Measurements from ENCODE around the gene CSNK1D.
A peak's percentile ranks its signal among the peaks of the same experiment; 100 is the strongest.

The CSNK1D gene

DNA sequence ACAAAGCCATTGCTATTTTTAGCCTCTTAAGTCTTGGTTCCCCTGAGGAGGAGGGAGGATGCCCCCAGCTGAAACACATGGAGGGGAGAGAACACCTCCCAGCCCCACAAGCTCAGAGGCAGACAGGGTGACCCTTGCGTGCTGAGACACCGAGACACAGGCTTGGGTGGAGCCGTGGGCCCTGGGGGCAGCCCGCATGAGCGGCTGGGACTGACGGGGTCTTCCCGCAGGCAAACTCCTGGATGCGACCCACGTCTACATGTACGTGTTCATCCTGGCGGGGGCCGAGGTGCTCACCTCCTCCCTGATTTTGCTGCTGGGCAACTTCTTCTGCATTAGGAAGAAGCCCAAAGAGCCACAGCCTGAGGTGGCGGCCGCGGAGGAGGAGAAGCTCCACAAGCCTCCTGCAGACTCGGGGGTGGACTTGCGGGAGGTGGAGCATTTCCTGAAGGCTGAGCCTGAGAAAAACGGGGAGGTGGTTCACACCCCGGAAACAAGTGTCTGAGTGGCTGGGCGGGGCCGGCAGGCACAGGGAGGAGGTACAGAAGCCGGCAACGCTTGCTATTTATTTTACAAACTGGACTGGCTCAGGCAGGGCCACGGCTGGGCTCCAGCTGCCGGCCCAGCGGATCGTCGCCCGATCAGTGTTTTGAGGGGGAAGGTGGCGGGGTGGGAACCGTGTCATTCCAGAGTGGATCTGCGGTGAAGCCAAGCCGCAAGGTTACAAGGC lies 34.9 kb downstream of the CSNK1D start:
- DNase-seq: no peak

DNA sequence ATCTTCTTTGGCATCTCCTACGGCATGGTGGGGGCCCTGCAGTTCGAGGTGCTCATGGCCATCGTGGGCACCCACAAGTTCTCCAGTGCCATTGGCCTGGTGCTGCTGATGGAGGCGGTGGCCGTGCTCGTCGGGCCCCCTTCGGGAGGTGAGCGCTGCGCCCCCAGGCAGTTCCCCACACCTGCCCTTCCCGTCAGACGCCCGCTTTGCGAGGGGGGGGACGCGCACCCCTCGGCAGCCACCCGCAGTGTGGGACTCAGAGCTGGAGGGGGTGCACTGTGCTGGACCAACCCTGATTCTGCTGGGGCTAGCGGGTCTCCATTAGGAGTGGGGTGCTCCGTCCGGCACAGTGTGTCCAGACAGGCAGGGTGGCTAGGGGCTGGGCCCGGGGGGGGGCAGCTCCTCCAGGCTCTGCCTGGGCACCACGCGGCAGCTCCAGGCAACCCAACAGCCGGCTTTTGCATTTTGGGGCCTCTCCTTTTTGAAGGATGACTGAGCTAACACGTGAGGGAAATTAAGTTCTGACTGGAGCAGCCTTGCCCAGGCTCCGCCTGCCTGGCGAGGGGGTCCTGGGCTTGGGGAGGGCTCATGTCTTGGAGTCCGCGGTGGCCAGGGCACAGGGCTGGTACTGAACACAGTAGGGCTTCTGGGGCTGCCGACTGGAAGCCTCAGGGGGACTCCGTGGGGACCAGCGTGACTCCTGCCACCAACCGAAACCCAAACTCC lies 35.6 kb downstream of the CSNK1D start:
- DNase-seq: peak; percentile 23

- no peak for DNase-seq
Observed at GRCh38 chr17:82237083-82237745, 36.3 kb downstream of the CSNK1D start.

- DNase-seq: peak; percentile 76
Observed at GRCh38 chr17:82236142-82236971, 37.1 kb downstream of the CSNK1D start.

GRCh38 chr17:82235775-82236141 lies 37.7 kb downstream of the CSNK1D start:
- DNase-seq: no peak

DNA sequence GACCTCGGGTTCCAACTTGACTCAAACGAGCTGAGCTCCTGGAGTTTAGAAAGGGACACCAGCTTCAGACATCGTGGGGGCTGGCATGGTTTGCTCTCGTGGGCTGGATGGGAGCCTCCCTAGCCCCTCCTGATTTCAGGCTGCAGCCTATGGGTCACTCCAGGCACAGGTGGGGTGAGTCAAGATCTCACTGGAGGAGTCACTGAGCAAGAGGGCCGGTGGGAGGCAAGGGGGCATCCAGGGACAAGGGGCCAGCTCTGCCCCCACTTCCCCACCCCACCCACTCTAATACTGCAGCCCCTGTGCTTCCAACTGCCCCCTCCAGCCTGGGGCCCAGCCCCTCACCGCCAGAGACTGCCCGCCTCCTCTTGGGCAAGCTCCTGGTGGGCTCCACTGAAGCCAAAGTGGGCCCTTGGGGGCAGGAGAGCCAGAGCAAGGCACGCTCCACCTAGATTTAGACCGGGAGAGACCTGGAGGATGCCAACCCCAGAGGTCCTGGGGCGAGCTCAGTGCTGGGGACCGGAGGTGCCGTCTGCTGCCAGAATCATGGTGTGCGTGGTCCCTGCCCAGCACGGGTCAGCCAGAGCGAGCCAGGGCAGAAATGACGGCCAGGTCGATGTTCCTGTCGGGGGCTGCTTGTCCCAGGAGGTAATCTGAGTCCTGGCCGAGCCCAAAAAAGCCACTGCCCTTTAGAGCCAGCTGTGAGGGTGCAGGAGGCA lies 38.3 kb downstream of the CSNK1D start:
- no peak for DNase-seq

- DNase-seq: no peak
Observed at GRCh38 chr17:82234211-82235055, 39.1 kb downstream of the CSNK1D start.

DNA sequence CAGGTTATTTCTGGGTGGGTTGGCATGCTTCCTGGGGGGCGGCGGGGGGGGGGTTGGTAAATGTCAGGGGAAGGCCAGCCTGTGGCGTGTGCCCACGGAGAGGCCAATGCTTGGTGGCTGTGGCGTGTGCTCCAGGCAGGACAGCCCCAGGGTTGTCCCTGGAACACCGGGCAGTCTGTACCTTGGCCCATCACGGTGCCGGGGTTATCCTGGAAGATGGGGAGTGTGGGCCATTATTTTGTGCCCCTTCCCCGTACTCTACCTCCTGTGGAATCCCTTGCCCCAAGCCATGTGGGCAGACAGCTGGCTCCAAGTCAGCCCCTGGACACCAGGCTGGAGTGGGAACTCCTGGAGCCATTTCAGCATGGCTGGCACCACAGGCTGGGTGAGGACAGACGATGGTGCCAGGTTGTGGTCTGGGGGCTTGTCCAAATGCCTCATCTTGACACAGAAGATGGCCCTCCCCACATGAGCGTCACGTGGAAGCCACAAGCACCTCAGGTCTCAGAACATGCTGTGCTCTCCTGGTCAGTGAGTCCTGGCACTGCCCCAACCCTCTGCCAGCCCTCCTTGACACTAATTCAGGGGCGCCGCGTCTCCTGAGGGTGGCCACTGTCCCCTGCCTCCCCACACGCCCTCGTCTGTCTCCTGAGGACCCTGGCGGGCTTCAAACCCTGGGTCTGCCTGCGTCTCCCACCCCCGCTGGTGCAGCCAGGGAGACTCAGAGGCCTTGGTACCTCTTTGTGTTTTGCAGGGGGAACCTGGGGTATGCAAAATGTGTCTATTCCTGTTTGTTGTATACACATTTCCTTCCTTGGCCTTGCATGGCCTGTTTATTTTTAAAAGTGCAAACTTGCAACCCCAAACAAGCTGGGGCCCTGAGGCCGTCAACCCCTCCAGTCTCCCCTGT lies 40.4 kb downstream of the CSNK1D start:
- DNase-seq: no peak

DNA sequence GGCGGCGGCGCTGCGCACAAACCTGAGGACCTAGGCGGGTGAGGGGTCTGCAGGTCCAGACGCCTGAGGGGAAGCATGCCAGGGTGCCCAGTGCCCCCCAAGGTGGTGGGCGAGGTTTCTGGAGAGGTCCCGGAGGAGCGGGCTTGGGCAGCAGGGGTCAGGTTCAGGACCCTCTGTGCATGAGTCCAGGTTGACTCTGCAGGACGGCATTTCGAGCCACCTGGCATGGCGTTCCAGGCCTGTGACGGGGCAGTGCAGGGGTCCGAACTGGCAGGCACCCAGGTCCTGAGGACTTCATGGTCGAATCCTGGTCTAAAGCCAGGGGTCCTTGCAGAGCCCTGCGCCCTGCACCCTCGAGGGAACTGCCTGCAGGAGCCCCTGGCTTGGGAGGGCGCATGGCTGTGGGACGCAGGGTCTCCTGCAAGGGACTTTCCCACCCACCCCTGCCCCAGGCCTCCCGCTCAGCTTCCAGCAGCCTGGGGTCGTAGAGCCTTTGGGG lies 41.1 kb downstream of the CSNK1D start:
- DNase-seq: no peak

DNA sequence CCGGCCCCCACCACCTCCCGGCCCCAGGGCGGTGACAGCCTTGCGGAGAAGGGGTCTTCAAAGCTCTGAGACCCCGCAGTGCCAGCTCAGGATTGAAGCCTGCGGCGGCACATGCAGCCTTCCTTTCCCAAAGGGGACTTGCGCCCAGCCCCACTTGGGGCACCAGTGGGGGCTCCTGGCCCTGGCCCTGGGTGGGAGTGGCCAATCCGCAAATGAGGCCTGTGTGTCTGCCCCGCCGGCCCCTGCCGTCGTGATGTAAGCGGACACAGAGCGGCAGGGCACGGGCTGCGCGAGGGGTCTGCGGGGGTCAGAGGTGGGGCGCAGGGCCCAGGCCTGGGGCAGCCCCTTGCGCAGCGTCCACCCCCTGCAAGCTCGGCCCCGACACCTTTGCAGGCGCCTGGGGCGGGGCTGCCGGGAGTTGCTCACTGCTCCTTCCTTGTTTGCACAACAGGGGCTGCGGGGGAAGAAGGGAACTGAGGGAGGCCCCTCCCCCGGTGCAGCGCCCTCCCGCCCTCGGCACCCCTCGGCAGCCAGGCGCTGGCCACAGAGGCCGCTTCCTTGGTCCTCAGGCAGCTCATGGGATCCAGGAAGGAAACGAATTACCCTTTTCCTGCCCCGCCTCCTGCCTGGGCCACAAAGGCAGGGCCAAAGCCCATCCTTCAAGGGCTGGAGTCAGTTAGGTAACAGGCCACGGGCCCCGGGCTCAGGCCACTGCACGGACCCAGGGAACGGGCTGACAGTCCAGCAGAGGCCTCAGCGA lies 41.8 kb downstream of the CSNK1D start:
- DNase-seq: peak; percentile 33

DNA sequence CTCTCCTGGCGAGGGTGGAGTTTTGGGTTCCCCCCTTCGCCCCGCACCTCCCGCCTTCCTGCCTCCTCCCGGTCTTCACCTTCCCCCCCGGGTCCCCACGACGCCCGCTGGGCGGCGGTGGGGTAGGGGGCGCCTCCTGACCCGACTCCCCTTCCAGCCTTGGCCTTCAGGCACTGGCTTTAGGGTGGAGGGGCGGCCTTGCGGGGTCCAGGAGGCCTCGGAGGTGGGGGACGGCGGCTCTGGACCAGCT lies 42.3 kb downstream of the CSNK1D start:
- no peak for DNase-seq

- peak; percentile 50 for DNase-seq
Observed at GRCh38 chr17:82230609-82231311, 42.7 kb downstream of the CSNK1D start.

DNA sequence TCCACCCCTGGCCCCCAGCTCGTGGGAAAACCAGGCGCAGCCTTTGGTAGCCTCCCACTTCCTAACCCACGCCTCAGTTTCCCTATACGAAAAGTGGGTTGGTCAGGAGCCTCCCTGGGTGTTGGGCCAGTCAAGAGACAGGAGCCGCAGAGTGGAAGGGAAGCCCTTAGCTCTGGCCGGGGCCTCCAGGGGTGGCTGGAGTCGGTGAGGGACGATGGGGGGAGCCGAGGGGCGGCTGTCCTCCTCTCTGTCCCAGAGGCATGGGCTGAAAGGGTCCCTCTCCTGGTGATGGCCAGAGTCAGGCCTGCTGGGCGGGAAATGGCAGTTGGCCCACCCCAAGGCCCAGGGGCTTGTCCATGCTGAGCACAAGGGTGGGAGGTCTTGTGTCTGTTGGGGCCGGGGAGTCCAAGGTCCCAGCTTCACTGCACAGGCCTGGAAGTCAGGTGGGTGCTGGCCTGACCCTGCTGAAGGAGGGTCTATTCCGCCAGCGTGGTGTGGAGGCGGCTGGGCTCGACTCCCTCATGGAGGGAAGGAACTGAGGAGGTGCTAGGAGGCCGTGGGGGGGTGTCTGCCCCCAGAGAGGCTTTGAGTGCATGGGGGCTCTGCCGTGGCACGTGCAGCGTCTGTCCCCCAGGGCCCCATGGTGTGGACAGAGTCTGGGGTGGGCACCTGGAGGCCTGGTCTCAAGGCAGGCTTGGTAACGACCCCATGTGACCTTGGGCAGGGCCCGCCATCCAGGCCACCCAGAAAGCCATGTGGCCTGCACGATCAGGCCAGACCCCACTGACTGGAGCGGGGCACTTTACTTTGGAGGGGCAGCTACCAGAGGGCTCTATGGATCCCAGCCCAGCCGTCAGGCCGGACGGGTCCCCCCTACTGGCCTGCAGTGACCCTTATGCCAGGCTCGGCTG lies 43.5 kb downstream of the CSNK1D start:
- no peak for DNase-seq

GRCh38 chr17:82228842-82229697 lies 44.4 kb downstream of the CSNK1D start, which contains the start of gene SLC16A3:
Gene SLC16A3, plus strand, starts transcription at chr17:82229042. Its CDS starts 6,967 bp downstream, at chr17:82236009.
- no peak for DNase-seq

DNA sequence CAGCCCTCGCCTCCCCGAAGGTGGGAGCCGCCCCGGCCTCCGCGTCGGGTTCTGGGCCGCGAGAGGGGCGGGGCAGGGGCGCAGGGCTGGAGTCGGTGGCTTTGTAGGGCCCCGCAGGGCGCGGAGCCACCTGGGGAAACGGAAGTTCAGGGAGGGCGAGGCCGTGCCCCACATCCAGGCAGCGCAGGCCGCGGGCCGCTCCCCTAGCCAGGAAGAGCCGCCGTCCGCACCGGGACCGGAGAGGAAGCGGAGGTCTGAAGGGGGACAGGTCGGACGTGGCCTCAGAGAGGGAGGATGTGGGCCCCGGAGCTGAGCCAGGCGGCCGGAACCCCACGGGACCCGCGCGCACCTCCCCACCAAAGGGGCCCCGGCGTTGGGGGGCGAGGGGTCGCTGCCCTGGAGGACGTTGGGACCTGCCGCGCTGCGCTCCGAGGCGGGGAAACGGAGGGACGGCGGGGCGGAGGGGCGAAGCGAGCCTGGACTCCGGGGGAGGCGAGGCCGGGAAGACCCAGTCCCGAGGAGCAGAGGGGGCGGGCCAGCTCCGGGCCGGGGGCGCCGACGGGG lies 45.1 kb downstream of the CSNK1D start:
- DNase-seq: no peak

DNA sequence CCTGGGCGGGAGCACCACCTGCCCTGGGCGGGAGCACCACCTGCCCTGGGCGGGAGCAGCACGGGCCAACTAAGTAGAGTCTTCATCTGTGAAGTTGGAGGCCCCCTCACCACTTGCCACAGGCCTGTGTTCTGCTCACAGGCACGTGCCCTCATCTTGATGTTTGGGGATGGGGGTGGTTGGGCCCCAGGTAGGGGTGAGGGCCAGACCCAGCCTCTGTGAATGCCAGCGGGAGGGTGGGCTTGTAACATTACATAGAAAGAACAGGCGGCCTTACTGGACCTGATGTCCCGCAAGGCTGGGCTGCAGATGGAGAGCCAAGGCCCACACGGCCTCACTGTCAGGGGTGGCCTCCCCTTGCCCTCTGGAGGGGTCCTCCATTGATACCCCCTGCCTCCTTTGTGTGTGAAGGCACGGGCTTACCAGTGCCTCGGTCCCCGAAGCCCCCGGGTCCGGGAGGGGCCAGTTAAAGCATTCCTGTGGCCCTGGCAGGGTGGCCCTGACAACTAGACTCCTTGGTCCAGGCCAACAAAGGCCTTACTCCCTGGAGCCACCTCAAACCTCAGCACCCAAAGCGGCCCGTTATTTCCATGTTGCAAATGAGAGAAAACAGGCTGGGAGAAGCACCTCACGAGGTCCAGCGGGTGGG lies 45.7 kb downstream of the CSNK1D start:
- no peak for DNase-seq

Data from midbrain (tissue), 1 donor.